ENCODE results near the gene ZMYND8.
A peak's percentile ranks its signal among the peaks of the same experiment; 100 is the strongest.

Gene ZMYND8

DNA sequence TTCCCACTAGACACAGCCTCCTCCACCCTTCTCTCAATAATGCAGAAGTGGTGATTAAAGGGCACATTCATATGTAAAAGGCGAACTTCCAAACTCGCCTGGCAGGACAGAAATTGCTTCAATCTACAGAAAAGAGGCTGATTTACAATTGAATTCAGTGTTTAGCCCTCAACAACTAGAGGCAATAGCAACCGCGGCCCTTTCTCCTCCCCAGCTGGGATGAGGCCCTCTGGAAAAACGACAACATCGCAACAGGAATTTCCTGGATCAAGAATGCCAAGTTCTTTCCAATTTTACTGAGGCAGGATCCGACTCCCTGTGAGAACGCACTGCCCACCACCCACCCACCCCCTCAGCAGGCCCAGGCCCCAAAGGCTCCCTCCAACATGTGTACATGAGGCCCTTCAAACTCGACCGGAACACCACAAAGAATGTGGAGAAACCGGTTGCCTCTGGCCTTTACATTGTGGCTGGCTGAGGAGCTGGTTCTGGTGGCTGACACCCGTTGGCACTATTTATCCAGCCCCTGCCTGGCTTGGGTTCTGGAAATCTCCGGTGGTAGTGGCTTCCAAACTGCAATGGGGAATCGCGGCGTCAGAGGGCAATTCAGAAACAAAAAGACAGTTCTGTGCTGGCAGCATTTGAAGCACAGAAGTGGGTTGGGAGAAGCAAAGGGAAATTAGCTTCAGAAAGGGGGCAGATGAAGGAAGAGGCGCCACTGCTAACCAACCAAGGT, 36.8 kb downstream of the ZMYND8 start:
- no peak for TF ChIP-seq CTCF (conservative IDR thresholded peaks at IDR 0.05; ENCODE audit: control insufficient read depth, insufficient read depth, low read depth, low read length)
- peak overlapping the region; percentile 37 for H3K4me3 ChIP-seq (ENCODE audit: control insufficient read depth, low read depth, low read length)
- peak; percentile 78 for DNase-seq (ENCODE audit: low read depth)

DNA sequence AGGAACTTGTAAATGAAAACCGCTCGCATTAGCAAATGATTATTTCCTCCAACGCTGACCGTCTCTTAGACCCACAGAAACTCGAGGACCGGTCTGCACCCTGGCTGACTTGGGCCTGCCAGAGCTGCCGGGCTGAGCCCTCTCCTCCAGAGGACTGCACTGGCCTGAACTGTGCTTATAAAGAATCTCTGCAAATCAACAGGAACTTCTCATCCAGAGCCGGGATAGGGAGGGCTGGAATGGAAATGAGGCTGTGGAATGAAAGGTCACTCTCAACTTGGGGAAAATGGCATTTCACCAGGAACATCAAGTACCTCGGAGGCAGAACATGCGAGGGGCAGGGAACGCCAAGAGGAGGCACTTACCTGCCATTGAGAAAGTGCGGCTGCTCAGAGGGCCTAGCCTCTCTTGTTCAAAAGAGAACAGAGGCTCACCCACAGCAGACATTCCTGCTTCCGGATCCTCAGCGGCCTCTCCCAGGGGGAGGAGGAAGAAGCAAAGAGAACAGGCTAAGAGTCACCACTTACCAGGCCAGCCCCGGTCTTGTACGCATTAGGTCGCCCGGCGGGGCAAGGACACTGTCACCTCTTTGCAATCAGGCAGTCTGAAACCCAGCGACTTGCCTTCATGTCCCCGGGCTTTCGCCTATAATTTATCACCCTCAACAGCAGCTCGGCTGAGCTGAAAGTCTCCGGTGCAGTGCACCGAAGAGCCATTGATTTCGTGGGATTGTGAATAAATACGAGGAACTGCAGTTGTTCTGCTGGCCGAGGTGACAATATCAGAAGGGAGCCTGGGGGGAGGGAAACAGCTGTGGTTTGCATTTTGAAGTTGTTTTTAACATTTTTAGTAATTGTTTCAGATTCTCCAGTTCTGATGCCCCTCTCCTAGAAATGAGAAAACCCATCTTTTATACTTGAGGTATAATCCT, 37.6 kb downstream of the ZMYND8 start:
- peak overlapping the region; percentile 37 for H3K4me3 ChIP-seq (ENCODE audit: control insufficient read depth, low read depth, low read length)
- no peak for TF ChIP-seq CTCF (conservative IDR thresholded peaks at IDR 0.05; ENCODE audit: control insufficient read depth, insufficient read depth, low read depth, low read length)
- DNase-seq (ENCODE audit: low read depth), result peak; percentile 80

- DNase-seq (ENCODE audit: low read depth), result peak; percentile 89
- peak overlapping the region; percentile 37 for H3K4me3 ChIP-seq (ENCODE audit: control insufficient read depth, low read depth, low read length)
- TF ChIP-seq CTCF (conservative IDR thresholded peaks at IDR 0.05; ENCODE audit: control insufficient read depth, insufficient read depth, low read depth, low read length), result no peak
Observed at GRCh38 chr20:47318027-47318585, 38.4 kb downstream of the ZMYND8 start.

DNA sequence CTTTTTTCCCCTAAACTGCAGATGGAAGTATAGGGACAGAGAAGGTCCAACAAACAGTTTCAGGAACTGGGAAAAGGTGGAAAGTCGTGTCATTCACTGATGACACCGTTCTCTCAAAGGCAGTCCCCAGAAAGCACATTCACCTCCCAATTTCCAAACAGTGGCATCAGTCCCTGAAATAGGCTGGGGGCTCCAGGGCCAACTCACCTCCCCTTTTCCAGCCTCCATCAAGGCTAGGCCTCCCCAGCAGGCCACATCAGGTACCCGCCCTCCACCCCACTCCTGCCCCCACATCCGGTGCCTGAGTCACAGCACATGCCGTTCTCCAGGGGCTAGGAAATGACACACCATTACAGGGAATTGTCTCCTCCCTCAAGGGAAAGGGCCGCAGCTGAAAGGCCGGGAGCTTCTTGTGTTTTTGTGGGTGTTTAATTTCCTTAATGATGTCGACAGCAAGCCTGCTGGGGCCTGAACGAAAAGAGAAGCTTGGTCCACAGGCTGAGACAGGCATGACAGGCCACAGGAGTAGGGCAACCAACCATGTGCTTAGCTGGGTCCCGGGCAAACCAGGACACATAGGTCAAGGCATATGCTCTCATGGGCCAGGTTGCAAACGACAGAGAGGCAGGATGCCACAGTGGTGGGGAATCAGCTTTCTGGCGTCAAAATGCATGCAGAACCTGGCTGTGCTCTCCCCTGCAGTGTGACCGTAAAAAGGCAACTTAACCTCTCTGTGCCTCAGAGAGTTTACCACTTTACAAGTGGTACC, 39.2 kb downstream of the ZMYND8 start:
- DNase-seq (ENCODE audit: low read depth), result peak; percentile 98
- no peak overlapping the region for H3K4me3 ChIP-seq (ENCODE audit: control insufficient read depth, low read depth, low read length)
- no peak for TF ChIP-seq CTCF (conservative IDR thresholded peaks at IDR 0.05; ENCODE audit: control insufficient read depth, insufficient read depth, low read depth, low read length)

- no peak for TF ChIP-seq CTCF (conservative IDR thresholded peaks at IDR 0.05; ENCODE audit: control insufficient read depth, insufficient read depth, low read depth, low read length)
- DNase-seq (ENCODE audit: low read depth), result no peak
- H3K4me3 ChIP-seq (ENCODE audit: control insufficient read depth, low read depth, low read length), result no peak overlapping the region
Observed at GRCh38 chr20:47316776-47317126, 39.7 kb downstream of the ZMYND8 start.
